ENCODE data around the gene STAM2.

The STAM2 gene

GRCh38 chr2:152078662-152079061 is 96.9 kb downstream of the STAM2 start:
- Histone ChIP-seq H3K4me3 (ENCODE audit: insufficient read depth, low read depth, low read length) (no peak overlapping the region), H3K27ac (ENCODE audit: insufficient read depth, low read depth, low read length, poor library complexity, severe bottlenecking) (no peak overlapping the region)
- WGBS, 2 experiments = 95 to 100% methylated on average over 2 of the region's 2 CpGs

GRCh38 chr2:152078023-152078422 is 97.5 kb downstream of the STAM2 start:
- no peak overlapping the region for H3K4me3 ChIP-seq (ENCODE audit: insufficient read depth, low read depth, low read length)
- H3K27ac ChIP-seq (ENCODE audit: insufficient read depth, low read depth, low read length, poor library complexity, severe bottlenecking) = no peak overlapping the region
- H3K27me3 ChIP-seq (ENCODE audit: control insufficient read depth, insufficient read depth, low read length, poor library complexity, severe bottlenecking) = no peaks in the 10 kb centered on the region
- no peaks in the 10 kb centered on the region for H3K36me3 ChIP-seq (ENCODE audit: control insufficient read depth, insufficient read depth, low read length)
- WGBS, 2 experiments = 92 to 95% methylated on average over 9 of the region's 9 CpGs
- no peaks in the 10 kb centered on the region for H3K4me1 ChIP-seq (ENCODE audit: control insufficient read depth, insufficient read depth, low read length)
- H3K9me3 ChIP-seq (ENCODE audit: control insufficient read depth, low read length) = no peaks in the 10 kb centered on the region

More at GRCh38 chr2:152078662-152079061, 96.9 kb downstream of the STAM2 start:
- Histone ChIP-seq H3K27me3 (ENCODE audit: control insufficient read depth, insufficient read depth, low read length, poor library complexity, severe bottlenecking) (no peaks in the 10 kb centered on the region), H3K9me3 (ENCODE audit: control insufficient read depth, low read length) (no peaks in the 10 kb centered on the region), H3K36me3 (ENCODE audit: control insufficient read depth, insufficient read depth, low read length) (no peaks in the 10 kb centered on the region), H3K4me1 (ENCODE audit: control insufficient read depth, insufficient read depth, low read length) (no peaks in the 10 kb centered on the region)

GRCh38 chr2:152075461-152076050 is 100.0 kb downstream of the STAM2 start:
- no peaks in the 10 kb centered on the region for H3K36me3 ChIP-seq (ENCODE audit: control insufficient read depth, insufficient read depth, low read length)
- no peaks in the 10 kb centered on the region for H3K27me3 ChIP-seq (ENCODE audit: control insufficient read depth, insufficient read depth, low read length, poor library complexity, severe bottlenecking)
- no peaks in the 10 kb centered on the region for H3K4me1 ChIP-seq (ENCODE audit: control insufficient read depth, insufficient read depth, low read length)
- 84 to 85% methylated on average over 4 of the region's 4 CpGs for WGBS, 2 experiments
- H3K4me3 ChIP-seq (ENCODE audit: insufficient read depth, low read depth, low read length) = no peak overlapping the region
- H3K9me3 ChIP-seq (ENCODE audit: control insufficient read depth, low read length) = no peaks in the 10 kb centered on the region
- H3K27ac ChIP-seq (ENCODE audit: insufficient read depth, low read depth, low read length, poor library complexity, severe bottlenecking) = no peak overlapping the region

- no peaks in the 10 kb centered on the region for H3K36me3 ChIP-seq (ENCODE audit: control insufficient read depth, insufficient read depth, low read length)
- WGBS, 2 experiments = 84 to 89% methylated on average over 2 of the region's 2 CpGs
- H3K4me1 ChIP-seq (ENCODE audit: control insufficient read depth, insufficient read depth, low read length) = no peaks in the 10 kb centered on the region
- H3K9me3 ChIP-seq (ENCODE audit: control insufficient read depth, low read length) = no peaks in the 10 kb centered on the region
- no peak overlapping the region for H3K4me3 ChIP-seq (ENCODE audit: insufficient read depth, low read depth, low read length)
- H3K27ac ChIP-seq (ENCODE audit: insufficient read depth, low read depth, low read length, poor library complexity, severe bottlenecking) = no peak overlapping the region
- H3K27me3 ChIP-seq (ENCODE audit: control insufficient read depth, insufficient read depth, low read length, poor library complexity, severe bottlenecking) = no peaks in the 10 kb centered on the region
Measured at GRCh38 chr2:152072011-152072410, 103.6 kb downstream of the STAM2 start.

GRCh38 chr2:152071518-152071917 is 104.0 kb downstream of the STAM2 start:
- Histone ChIP-seq H3K4me3 (ENCODE audit: insufficient read depth, low read depth, low read length) (no peak overlapping the region), H3K4me1 (ENCODE audit: control insufficient read depth, insufficient read depth, low read length) (no peaks in the 10 kb centered on the region), H3K27me3 (ENCODE audit: control insufficient read depth, insufficient read depth, low read length, poor library complexity, severe bottlenecking) (no peaks in the 10 kb centered on the region), H3K9me3 (ENCODE audit: control insufficient read depth, low read length) (no peaks in the 10 kb centered on the region), H3K36me3 (ENCODE audit: control insufficient read depth, insufficient read depth, low read length) (no peaks in the 10 kb centered on the region), H3K27ac (ENCODE audit: insufficient read depth, low read depth, low read length, poor library complexity, severe bottlenecking) (no peak overlapping the region)
- 100% methylated on average over 1 of the region's 1 CpG; no CpG with 5 or more reads in 1 of the 2 experiments for WGBS, 2 experiments

GRCh38 chr2:152071092-152071491 is 104.5 kb downstream of the STAM2 start:
- Histone ChIP-seq H3K9me3 (ENCODE audit: control insufficient read depth, low read length) (no peaks in the 10 kb centered on the region), H3K4me3 (ENCODE audit: insufficient read depth, low read depth, low read length) (no peak overlapping the region), H3K36me3 (ENCODE audit: control insufficient read depth, insufficient read depth, low read length) (no peaks in the 10 kb centered on the region), H3K4me1 (ENCODE audit: control insufficient read depth, insufficient read depth, low read length) (no peaks in the 10 kb centered on the region), H3K27ac (ENCODE audit: insufficient read depth, low read depth, low read length, poor library complexity, severe bottlenecking) (no peak overlapping the region), H3K27me3 (ENCODE audit: control insufficient read depth, insufficient read depth, low read length, poor library complexity, severe bottlenecking) (no peaks in the 10 kb centered on the region)
- WGBS, 2 experiments = 100% methylated on average over 1 of the region's 1 CpG; no CpG with 5 or more reads in 1 of the 2 experiments

GRCh38 chr2:152068226-152068625 is 107.3 kb downstream of the STAM2 start:
- Histone ChIP-seq H3K9me3 (ENCODE audit: control insufficient read depth, low read length) (no peaks in the 10 kb centered on the region), H3K36me3 (ENCODE audit: control insufficient read depth, insufficient read depth, low read length) (no peaks in the 10 kb centered on the region), H3K4me3 (ENCODE audit: insufficient read depth, low read depth, low read length) (no peak overlapping the region), H3K27ac (ENCODE audit: insufficient read depth, low read depth, low read length, poor library complexity, severe bottlenecking) (no peak overlapping the region), H3K27me3 (ENCODE audit: control insufficient read depth, insufficient read depth, low read length, poor library complexity, severe bottlenecking) (no peaks in the 10 kb centered on the region), H3K4me1 (ENCODE audit: control insufficient read depth, insufficient read depth, low read length) (no peaks in the 10 kb centered on the region)
- WGBS, 2 experiments = 95 to 97% methylated on average over 2 of the region's 2 CpGs

- no peaks in the 10 kb centered on the region for H3K4me1 ChIP-seq (ENCODE audit: control insufficient read depth, insufficient read depth, low read length)
- no peaks in the 10 kb centered on the region for H3K27me3 ChIP-seq (ENCODE audit: control insufficient read depth, insufficient read depth, low read length, poor library complexity, severe bottlenecking)
- 94 to 97% methylated on average over 1 of the region's 1 CpG for WGBS, 2 experiments
- no peaks in the 10 kb centered on the region for H3K9me3 ChIP-seq (ENCODE audit: control insufficient read depth, low read length)
- no peaks in the 10 kb centered on the region for H3K36me3 ChIP-seq (ENCODE audit: control insufficient read depth, insufficient read depth, low read length)
- no peak overlapping the region for H3K4me3 ChIP-seq (ENCODE audit: insufficient read depth, low read depth, low read length)
- no peak overlapping the region for H3K27ac ChIP-seq (ENCODE audit: insufficient read depth, low read depth, low read length, poor library complexity, severe bottlenecking)
Measured at GRCh38 chr2:152067823-152068222, 107.7 kb downstream of the STAM2 start.

All from ectodermal cell (in vitro differentiated cells).